HEK293 (cell line): ENCODE measurements around the gene IZUMO1.

Experiments used
- SP2 ChIP-seq: fragments of 450-650 bp; formaldehyde crosslinking; IDR thresholded peaks from 2 replicates; pipeline ENCODE4 v1.5.1; 2016; ENCODE audit warnings: missing biosample characterization, missing genetic modification characterization
- TCF7L2 ChIP-seq: IDR thresholded peaks from 2 replicates; pipeline ENCODE4 v1.6.1; 2011; ENCODE audit warnings: low read depth, mild to moderate bottlenecking, inconsistent platforms, low read length, moderate library complexity, borderline replicate concordance
- ZNF169 ChIP-seq: fragments of 450-650 bp; formaldehyde crosslinking; IDR thresholded peaks from 2 replicates; pipeline ENCODE4 v1.5.1; 2016; ENCODE audit warnings: missing biosample characterization, missing genetic modification characterization
- ZNF175 ChIP-seq: fragments of 450-650 bp; formaldehyde crosslinking; IDR thresholded peaks from 2 replicates; pipeline ENCODE4 v1.5.1; 2016; ENCODE audit warnings: missing biosample characterization, missing genetic modification characterization
- ZNF501 ChIP-seq: fragments of 450-650 bp; formaldehyde crosslinking; IDR thresholded peaks from 2 replicates; pipeline ENCODE4 v1.5.1; 2016; ENCODE audit warnings: missing biosample characterization, missing genetic modification characterization
- TF ChIP-seq, protein P1 (sequence below): fragments of 450-650 bp; formaldehyde crosslinking; IDR thresholded peaks from 2 replicates; pipeline ENCODE4 v1.5.1; 2016; ENCODE audit warnings: missing biosample characterization, missing genetic modification characterization
- TF ChIP-seq, protein P2 (sequence below): fragments of 450-650 bp; formaldehyde crosslinking; IDR thresholded peaks from 2 replicates; pipeline ENCODE4 v1.5.1; 2017; ENCODE audit warnings: missing biosample characterization, missing genetic modification characterization
- TF ChIP-seq, protein P3 (sequence below): fragments of 450-650 bp; formaldehyde crosslinking; IDR thresholded peaks from 2 replicates; pipeline ENCODE4 v1.5.1; 2016; ENCODE audit warnings: missing biosample characterization, missing genetic modification characterization
- TF ChIP-seq, protein P4 (sequence below): fragments of 450-650 bp; formaldehyde crosslinking; IDR thresholded peaks from 2 replicates; pipeline ENCODE4 v1.5.1; 2016; ENCODE audit warnings: missing biosample characterization, missing genetic modification characterization
- TF ChIP-seq, protein P5 (sequence below): fragments of 450-650 bp; IDR thresholded peaks from 2 replicates; pipeline ENCODE4 v1.5.1; 2018; ENCODE audit warnings: missing biosample characterization, missing genetic modification characterization
- TF ChIP-seq, protein P6 (sequence below): fragments of 450-650 bp; formaldehyde crosslinking; IDR thresholded peaks from 2 replicates; pipeline ENCODE4 v1.5.1; 2016; ENCODE audit warnings: missing biosample characterization, missing genetic modification characterization, low read depth
- TF ChIP-seq, protein P7 (sequence below): fragments of 450-650 bp; formaldehyde crosslinking; IDR thresholded peaks from 2 replicates; pipeline ENCODE4 v1.5.1; 2016; ENCODE audit warnings: missing biosample characterization, missing genetic modification characterization

DNA sequence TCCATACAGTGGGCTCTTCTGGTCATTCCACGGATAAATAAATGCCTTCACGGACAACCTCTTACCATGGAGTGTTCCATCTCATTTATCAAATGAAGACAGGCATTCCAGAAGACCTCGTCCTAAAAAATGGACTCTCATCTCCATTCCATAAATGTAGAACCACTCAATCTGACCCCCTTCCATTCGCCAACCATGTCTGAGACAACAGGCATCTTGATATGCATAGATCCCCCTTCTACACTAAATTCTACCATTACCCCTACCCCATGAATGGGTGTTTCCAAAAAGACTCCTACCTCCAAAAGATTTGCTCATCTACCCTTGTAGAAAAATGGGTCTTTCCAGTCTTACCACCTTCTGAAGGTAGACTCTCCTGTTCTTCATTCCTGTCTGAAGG, 15.3 kb downstream of the IZUMO1 start:
- no peak for TF ChIP-seq ZNF169 (tag by site-specific recombination)
- TF ChIP-seq, protein P1, sequence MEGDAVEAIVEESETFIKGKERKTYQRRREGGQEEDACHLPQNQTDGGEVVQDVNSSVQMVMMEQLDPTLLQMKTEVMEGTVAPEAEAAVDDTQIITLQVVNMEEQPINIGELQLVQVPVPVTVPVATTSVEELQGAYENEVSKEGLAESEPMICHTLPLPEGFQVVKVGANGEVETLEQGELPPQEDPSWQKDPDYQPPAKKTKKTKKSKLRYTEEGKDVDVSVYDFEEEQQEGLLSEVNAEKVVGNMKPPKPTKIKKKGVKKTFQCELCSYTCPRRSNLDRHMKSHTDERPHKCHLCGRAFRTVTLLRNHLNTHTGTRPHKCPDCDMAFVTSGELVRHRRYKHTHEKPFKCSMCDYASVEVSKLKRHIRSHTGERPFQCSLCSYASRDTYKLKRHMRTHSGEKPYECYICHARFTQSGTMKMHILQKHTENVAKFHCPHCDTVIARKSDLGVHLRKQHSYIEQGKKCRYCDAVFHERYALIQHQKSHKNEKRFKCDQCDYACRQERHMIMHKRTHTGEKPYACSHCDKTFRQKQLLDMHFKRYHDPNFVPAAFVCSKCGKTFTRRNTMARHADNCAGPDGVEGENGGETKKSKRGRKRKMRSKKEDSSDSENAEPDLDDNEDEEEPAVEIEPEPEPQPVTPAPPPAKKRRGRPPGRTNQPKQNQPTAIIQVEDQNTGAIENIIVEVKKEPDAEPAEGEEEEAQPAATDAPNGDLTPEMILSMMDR (tag by site-specific recombination), result no peak
- no peak for TF ChIP-seq ZNF501 (tag by site-specific recombination)
- no peak for TF ChIP-seq TCF7L2
- no peak for TF ChIP-seq SP2 (tag by site-specific recombination)
- TF ChIP-seq, protein P2, sequence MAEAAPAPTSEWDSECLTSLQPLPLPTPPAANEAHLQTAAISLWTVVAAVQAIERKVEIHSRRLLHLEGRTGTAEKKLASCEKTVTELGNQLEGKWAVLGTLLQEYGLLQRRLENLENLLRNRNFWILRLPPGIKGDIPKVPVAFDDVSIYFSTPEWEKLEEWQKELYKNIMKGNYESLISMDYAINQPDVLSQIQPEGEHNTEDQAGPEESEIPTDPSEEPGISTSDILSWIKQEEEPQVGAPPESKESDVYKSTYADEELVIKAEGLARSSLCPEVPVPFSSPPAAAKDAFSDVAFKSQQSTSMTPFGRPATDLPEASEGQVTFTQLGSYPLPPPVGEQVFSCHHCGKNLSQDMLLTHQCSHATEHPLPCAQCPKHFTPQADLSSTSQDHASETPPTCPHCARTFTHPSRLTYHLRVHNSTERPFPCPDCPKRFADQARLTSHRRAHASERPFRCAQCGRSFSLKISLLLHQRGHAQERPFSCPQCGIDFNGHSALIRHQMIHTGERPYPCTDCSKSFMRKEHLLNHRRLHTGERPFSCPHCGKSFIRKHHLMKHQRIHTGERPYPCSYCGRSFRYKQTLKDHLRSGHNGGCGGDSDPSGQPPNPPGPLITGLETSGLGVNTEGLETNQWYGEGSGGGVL (tag by site-specific recombination), result no peak
- TF ChIP-seq, protein P3, sequence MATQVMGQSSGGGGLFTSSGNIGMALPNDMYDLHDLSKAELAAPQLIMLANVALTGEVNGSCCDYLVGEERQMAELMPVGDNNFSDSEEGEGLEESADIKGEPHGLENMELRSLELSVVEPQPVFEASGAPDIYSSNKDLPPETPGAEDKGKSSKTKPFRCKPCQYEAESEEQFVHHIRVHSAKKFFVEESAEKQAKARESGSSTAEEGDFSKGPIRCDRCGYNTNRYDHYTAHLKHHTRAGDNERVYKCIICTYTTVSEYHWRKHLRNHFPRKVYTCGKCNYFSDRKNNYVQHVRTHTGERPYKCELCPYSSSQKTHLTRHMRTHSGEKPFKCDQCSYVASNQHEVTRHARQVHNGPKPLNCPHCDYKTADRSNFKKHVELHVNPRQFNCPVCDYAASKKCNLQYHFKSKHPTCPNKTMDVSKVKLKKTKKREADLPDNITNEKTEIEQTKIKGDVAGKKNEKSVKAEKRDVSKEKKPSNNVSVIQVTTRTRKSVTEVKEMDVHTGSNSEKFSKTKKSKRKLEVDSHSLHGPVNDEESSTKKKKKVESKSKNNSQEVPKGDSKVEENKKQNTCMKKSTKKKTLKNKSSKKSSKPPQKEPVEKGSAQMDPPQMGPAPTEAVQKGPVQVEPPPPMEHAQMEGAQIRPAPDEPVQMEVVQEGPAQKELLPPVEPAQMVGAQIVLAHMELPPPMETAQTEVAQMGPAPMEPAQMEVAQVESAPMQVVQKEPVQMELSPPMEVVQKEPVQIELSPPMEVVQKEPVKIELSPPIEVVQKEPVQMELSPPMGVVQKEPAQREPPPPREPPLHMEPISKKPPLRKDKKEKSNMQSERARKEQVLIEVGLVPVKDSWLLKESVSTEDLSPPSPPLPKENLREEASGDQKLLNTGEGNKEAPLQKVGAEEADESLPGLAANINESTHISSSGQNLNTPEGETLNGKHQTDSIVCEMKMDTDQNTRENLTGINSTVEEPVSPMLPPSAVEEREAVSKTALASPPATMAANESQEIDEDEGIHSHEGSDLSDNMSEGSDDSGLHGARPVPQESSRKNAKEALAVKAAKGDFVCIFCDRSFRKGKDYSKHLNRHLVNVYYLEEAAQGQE, result no peak
- TF ChIP-seq, protein P4, sequence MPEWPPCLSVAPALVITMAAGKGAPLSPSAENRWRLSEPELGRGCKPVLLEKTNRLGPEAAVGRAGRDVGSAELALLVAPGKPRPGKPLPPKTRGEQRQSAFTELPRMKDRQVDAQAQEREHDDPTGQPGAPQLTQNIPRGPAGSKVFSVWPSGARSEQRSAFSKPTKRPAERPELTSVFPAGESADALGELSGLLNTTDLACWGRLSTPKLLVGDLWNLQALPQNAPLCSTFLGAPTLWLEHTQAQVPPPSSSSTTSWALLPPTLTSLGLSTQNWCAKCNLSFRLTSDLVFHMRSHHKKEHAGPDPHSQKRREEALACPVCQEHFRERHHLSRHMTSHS, result no peak
- TF ChIP-seq, protein P5, sequence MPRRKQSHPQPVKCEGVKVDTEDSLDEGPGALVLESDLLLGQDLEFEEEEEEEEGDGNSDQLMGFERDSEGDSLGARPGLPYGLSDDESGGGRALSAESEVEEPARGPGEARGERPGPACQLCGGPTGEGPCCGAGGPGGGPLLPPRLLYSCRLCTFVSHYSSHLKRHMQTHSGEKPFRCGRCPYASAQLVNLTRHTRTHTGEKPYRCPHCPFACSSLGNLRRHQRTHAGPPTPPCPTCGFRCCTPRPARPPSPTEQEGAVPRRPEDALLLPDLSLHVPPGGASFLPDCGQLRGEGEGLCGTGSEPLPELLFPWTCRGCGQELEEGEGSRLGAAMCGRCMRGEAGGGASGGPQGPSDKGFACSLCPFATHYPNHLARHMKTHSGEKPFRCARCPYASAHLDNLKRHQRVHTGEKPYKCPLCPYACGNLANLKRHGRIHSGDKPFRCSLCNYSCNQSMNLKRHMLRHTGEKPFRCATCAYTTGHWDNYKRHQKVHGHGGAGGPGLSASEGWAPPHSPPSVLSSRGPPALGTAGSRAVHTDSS (tag by site-specific recombination), result no peak
- TF ChIP-seq, protein P6, sequence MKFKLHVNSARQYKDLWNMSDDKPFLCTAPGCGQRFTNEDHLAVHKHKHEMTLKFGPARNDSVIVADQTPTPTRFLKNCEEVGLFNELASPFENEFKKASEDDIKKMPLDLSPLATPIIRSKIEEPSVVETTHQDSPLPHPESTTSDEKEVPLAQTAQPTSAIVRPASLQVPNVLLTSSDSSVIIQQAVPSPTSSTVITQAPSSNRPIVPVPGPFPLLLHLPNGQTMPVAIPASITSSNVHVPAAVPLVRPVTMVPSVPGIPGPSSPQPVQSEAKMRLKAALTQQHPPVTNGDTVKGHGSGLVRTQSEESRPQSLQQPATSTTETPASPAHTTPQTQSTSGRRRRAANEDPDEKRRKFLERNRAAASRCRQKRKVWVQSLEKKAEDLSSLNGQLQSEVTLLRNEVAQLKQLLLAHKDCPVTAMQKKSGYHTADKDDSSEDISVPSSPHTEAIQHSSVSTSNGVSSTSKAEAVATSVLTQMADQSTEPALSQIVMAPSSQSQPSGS (tag by site-specific recombination), result no peak
- no peak for TF ChIP-seq ZNF175
- TF ChIP-seq, protein P7, sequence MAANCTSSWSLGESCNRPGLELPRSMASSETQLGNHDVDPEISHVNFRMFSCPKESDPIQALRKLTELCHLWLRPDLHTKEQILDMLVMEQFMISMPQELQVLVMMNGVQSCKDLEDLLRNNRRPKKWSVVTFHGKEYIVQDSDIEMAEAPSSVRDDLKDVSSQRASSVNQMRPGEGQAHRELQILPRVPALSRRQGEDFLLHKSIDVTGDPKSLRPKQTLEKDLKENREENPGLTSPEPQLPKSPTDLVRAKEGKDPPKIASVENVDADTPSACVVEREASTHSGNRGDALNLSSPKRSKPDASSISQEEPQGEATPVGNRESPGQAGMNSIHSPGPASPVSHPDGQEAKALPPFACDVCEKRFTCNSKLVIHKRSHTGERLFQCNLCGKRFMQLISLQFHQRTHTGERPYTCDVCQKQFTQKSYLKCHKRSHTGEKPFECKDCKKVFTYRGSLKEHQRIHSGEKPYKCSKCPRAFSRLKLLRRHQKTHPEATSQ (tag by site-specific recombination), result no peak
